Fibroblast of villous mesenchyme (primary cell): ENCODE data around the gene ZCWPW1. TPM values are rescaled to one million over a fixed set of nuclear protein-coding genes. Genes with fewer than 3 reads are reported as not detected.
"Not testable (repeated sequence)": the region's sequence is repeated elsewhere in the genome, so short reads cannot be mapped to it uniquely, and the experiment has no call there.

Source experiments
- DNase-seq: peaks from one replicate; pipeline ENCODE4 v3.0.0-alpha.2; 2010; ENCODE audit warnings: low read depth
- H3K4me3 ChIP-seq: 2 replicates; pipeline ENCODE4 v1.5.1; 2011; ENCODE audit warnings: low read depth, mild to moderate bottlenecking, low read length
- CTCF ChIP-seq: IDR thresholded peaks from 2 replicates; pipeline ENCODE4 v1.5.1; 2012; ENCODE audit warnings: low read depth, mild to moderate bottlenecking, low read length; ENCODE audit not compliant: insufficient read depth
- total RNA-seq: library from RNA; depleted of rRNA; stranded (reverse); fragments of >200 nt; gene quantifications from 2 replicates; pipeline ENCODE4 v1.2.3, GENCODE V29; 2012

The ZCWPW1 gene
- total RNA-seq, 1 donor, result 0.43 TPM

DNA sequence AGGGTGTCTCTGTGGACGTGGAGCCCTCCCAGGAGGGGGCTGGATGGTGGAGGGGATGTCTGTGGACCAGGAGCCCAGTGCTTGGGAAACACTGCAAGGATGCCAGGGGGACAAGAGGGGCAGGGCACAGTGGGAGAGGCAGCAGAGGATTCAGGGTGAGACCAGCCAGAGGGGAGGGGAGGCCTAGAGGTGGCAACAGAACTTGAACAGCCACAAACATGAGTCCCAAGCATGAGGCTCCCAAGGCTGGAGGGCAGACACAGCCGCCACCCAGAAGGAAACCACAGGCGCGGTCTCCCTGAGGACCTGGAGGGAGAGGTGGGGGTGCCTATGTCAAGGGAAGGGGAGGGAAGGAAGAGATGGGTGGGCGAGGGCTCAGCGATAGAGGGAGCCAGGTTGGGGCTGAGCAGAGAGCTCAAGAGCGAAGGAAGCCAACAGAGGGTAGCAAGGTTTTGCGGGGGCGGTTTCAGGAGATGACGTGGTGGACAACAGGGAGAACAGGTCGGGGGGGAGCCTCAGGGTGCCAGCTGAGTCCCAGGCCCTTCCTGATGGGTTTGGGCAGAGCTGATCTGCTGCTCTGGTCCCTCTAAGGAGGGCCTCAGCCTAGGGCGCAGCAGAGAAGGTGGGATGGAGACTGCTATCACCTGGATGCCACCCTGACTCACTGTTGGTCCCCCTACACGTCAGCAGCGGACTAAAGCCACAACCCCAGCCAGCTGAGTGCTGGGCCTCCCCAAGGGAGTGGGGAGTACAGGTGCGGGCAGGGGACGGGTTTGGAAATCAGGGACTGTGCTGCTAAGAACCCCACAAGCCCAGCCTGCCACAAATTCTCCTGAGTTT is 61.9 kb downstream of the ZCWPW1 start:
- H3K4me3 ChIP-seq, result no peak overlapping the region
- DNase-seq, result no peak
- TF ChIP-seq CTCF, result no peak

DNA sequence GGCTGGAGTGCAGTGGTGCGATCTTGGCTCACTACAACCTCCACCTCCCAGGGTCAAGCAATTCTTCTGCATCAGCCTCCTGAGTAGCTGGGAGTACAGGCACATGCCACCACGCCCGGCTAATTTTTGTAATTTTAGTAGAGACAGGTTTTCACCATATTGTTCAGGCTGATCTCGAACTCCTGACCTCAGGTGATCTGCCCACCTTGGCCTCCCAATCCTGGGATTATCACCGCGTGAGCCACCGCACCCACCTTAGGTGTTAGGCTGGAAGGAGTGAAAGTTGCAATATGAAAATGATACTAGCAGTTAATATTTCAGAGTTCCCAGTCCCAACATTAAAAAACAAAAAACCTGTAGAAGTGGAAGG is 62.5 kb downstream of the ZCWPW1 start:
- H3K4me3 ChIP-seq, DNase-seq: not testable (repeated sequence)

DNA sequence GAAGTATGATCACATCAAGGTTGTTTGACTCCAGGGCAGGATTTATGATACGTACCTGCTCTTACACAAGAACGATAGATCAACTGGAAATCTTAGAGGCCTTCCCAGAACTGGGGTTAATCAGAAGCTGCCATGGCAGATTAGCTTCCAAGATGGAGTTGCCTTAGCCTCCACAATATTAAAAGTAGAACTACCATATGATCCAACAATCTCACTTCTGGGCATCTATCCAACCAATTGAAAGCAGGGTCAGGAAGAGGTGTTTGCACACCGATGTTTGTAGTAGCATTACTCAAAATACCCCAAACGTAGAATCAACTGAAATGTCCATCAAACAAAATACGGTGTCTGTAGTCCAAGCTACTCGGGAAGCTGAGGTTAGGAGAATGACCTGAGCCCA is 64.0 kb downstream of the ZCWPW1 start:
- no peak for DNase-seq
- no peak for TF ChIP-seq CTCF
- H3K4me3 ChIP-seq, result no peak overlapping the region

DNA sequence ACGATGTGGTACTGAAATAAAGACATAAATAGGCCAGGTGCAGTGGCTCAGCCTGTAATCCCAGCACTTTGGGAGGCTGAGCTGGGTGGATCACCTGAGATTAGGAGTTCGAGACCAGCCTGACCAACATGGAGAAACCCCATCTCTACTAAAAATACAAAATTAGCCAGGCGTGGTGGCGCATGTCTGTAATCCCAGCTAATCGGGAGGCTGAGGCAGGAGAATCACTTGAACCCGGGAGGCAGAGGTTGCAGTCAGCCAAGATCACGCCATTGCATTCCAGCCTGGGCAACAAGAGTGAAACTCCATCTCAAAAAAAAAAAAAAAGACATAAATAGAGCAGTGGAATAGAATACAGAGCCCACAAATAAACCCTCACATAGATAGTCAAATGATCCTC is 64.7 kb downstream of the ZCWPW1 start:
- not testable (repeated sequence) for H3K4me3 ChIP-seq, DNase-seq

DNA sequence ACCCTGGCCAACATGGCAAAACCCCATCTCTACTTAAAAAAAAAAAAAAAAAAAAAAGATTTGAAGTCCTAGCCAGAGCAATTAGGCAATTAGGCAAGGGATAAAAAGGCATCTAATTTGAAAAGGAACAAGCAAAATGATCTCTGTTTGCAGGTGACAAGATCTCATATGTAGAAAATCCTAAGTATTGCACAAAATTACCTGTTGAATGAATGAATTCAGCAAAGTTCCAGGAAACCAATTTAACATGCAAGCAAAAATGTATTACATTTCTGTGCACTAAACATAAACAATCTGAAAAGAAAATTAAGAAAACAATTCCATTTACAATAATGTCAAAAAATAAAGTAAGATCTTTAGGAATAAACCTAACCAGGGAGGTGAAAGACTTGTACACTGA is 65.4 kb downstream of the ZCWPW1 start:
- H3K4me3 ChIP-seq, result no peak overlapping the region
- no peak for TF ChIP-seq CTCF
- DNase-seq, result no peak

GRCh38 chr7:100360135-100360854 is 68.2 kb downstream of the ZCWPW1 start:
- TF ChIP-seq CTCF, result no peak
- H3K4me3 ChIP-seq, result no peak overlapping the region
- no peak for DNase-seq

DNA sequence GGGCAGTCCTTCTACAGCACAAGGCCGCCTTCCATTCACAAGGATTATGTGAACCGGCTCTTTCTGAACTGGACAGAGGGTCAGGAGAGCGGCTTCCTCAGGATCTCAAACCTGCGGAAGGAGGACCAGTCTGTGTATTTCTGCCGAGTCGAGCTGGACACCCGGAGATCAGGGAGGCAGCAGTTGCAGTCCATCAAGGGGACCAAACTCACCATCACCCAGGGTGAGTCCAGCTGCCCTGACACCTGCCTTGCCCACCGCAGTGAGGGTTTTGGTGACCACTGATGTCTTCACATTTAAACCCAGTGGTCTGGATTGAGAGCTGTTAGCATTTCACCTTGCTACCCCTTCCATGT is 69.7 kb downstream of the ZCWPW1 start:
- no peak for TF ChIP-seq CTCF
- no peak overlapping the region for H3K4me3 ChIP-seq
- DNase-seq, result no peak
